GM12872 (cell line): ENCODE measurements around the gene SRCIN1.

Source experiments
- TF ChIP-seq, protein P1 (sequence below): IDR thresholded peaks from 3 replicates; pipeline ENCODE4 v1.5.1; 2011; ENCODE audit warnings: low read depth, mild to moderate bottlenecking, low read length, moderate library complexity; ENCODE audit not compliant: insufficient read depth

The SRCIN1 gene

DNA sequence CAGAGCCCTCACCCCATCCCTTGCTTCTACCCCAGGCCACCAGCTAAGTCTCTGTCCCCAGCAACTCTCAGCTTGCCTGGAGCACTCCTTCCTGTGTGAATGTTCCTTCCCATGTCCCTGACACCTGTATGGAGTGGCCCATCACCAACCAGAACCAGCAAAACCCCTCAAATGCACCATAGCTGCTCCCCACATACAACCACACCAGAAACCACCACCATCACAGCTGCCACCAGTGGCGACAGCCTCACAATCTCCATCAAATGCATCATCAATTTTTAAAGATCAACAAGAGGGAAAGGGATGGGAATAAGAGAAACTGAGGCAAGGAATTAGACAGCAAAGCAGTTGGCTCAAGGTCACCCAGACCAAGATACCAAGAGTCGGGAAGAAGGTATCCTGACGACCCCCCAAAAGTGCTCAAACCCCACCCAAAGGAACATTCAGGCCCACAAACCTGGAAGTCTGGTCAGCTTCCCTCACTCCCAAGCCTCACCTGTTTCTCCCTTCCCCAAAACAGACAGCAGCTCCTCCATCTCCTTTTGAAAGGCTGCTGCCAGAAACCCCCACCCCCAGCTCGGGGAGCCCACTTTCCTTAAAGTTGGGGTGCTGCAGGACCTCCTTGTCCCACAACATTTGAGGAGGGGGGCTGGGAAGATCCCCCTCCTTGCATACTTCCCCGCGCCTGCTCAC is 1.8 kb downstream of the SRCIN1 start:
- TF ChIP-seq, protein P1, sequence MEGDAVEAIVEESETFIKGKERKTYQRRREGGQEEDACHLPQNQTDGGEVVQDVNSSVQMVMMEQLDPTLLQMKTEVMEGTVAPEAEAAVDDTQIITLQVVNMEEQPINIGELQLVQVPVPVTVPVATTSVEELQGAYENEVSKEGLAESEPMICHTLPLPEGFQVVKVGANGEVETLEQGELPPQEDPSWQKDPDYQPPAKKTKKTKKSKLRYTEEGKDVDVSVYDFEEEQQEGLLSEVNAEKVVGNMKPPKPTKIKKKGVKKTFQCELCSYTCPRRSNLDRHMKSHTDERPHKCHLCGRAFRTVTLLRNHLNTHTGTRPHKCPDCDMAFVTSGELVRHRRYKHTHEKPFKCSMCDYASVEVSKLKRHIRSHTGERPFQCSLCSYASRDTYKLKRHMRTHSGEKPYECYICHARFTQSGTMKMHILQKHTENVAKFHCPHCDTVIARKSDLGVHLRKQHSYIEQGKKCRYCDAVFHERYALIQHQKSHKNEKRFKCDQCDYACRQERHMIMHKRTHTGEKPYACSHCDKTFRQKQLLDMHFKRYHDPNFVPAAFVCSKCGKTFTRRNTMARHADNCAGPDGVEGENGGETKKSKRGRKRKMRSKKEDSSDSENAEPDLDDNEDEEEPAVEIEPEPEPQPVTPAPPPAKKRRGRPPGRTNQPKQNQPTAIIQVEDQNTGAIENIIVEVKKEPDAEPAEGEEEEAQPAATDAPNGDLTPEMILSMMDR = no peak

DNA sequence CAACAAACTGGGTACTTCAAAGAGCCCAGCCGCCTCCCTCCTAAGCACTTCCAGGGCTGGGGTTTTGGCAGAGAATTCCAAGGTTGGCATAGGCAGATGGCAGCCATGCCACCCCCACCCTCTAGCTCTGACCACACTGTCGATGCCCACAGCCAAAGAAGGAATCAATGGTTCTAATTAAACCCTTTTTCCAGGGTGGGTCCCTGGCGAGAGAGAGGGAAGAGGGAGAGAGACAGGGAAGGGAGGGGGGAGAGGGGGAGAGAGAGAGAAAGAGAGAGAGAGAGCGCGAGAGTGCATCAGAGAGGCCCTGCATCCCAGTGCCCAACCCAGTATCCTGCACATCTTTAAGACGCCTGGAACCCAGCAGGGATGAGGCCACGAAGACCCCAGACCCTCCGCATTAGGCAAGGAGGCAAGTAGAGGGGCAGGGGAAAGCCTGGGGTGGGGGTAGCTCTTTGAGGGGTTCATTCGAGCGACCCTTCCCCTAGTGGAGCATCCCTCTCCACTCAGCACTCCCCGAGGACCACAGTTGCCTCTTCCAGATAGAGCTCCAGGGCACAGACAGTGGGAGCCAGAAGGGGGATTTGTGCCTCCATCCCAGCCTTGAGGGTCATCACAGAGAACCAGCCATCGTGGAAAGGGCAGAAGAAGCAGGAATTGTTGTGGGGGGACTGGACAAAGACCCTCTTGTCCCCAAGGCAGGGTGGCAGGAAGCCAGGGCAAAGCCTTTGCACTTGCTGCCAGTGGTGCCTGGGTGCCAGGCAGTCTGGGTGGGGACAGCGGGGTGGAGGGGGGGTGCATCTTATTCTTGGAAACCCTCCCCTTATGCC is 2.6 kb downstream of the SRCIN1 start:
- TF ChIP-seq, protein P1 = no peak

DNA sequence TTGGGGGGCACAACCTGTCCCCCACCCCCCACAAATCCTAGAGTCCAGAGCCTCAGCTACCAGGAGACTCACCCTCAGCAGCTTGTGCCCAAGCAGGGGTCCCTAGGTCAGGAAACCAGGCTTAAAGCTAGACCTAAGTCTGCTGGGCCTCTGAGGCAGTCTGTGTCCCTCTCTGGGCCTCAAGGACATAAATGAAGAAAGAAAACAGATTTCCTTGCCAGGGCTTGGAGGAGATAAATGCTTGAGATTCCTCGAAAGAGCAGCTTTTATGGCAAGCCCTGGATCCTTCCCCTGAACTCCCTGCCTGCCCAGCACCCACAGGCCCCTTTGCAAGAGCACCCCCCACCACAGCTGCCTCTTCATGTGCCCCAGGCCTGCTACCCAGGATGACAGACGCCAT is 3.3 kb downstream of the SRCIN1 start:
- TF ChIP-seq, protein P1 = no peak

DNA sequence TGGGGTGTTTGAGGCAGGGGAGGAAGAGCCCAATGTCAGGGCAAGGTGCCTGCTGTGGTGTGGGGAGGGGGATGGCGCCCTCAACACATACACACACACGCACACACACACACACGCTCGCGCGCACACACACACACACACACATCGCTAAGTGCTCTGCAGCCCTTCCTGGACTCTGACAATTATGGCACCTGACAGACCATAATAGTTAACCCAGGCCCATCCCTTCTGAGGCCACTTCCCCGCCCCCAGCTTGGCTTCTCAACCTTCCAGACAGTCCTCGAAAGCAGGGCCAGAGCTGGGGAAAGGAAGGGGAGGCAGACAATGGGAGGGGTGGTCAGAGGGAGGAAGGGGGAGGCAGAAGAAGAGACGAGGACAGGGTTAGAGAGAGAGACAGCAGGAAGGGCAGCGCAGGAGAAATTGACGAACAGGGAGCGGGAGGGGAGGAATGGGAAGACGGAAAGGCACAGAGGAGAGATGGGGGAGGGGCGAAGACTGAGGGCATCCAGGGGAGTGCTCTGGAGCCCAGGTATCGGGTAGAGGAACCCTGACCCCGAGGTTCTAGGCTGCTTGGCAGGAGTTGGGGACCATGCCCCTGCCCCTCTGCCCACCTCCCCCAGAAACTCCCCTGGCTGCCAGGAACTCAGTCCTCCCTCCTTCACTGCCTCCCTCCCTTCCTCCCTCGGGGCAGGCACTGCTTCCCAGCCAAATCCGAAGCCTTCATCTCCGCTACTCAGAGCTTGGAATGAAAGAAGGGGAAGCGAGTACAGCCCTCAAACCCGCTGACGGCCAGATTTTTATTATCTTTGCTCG is 4.0 kb downstream of the SRCIN1 start:
- TF ChIP-seq, protein P1 = no peak

DNA sequence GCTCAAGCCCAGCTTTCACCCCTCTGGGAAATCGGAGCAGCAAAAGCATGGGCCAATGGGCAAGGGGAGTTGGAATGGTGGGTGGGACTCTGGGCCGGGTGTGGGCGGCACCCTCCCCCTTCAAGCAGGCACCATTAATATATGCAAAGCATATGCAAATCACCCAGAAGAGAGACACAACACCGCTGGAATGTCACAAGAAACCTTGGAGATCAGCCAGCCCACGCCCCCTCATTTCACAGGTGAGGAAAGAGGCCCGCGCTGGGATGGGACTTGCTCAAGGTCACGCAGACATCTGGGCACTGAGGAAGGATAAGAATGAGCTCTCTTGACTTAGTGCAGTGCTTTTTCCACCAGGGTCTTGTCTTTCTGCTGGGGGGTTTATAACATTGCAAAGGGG is 4.8 kb downstream of the SRCIN1 start:
- TF ChIP-seq, protein P1 = no peak

DNA sequence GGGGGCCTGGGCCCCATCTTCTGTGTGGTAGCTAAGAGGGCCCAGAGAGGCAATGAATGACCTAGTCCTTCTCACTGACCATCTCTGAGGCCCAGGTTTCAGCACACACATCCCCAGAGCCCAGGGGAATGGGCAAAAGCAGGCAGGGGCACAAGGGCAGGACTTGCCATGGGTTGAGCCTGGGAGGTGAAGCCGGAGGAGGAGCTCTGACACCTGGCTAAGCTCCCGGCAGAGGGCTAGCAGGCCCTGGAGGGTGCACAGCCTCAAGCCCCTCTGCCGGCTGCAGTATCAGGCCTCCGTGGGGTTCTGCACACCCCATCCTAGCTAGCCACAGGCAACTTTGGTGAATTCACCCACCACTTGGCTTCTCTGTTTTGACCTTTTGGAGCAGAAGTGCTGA is 5.3 kb downstream of the SRCIN1 start:
- TF ChIP-seq, protein P1 = no peak

DNA sequence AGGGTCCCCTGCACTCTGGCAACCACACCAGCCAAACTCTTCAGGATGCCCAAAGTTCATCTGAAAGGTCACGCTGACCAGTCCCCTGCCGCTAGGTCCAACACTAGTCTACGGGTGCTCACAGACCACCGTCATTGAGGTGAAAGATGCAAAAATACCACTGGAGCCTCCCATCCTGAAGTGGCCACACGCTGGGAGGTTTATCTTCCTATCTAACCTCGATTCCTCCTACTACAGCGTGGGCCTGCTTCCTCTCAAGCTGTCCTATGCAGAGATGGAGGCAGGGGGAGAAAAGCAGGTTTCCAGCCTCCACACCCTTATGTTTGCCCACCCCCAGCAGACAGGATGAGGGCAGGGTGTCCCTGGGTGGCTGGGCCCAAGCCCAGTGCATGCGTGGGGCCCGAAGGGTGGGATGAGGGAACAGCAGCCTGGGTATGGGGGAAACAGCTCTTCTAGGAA is 6.3 kb downstream of the SRCIN1 start:
- TF ChIP-seq, protein P1 = no peak
